HepG2 (cell line): Measurements from ENCODE around the gene CREBRF. TPM values are rescaled to one million over a fixed set of nuclear protein-coding genes. Genes with fewer than 3 reads are reported as not detected.

ENCODE experiments used
- ARNT ChIP-seq: fragments of 450-650 bp; IDR thresholded peaks from 2 replicates; pipeline ENCODE4 v1.6.1; 2017
- FOXA3 ChIP-seq: IDR thresholded peaks from 2 replicates; pipeline ENCODE4 v1.6.1; 2016; ENCODE audit warnings: missing genetic modification reagents, missing compliant biosample characterization
- GTF2F1 ChIP-seq: fragments of 150-350 bp; IDR thresholded peaks from 2 replicates; pipeline ENCODE4 v1.6.1; 2014; ENCODE audit warnings: low read length
- HDAC6 ChIP-seq: fragments of 200-600 bp; sonication (generic); IDR thresholded peaks from 2 replicates; pipeline ENCODE4 v1.7.0; 2017; ENCODE audit warnings: mild to moderate bottlenecking, antibody characterized with exemption, low read length, low read depth
- MAF1 ChIP-seq: sonication (generic); formaldehyde crosslinking; IDR thresholded peaks from 2 replicates; pipeline ENCODE4 v1.5.0; 2020; ENCODE audit warnings: missing genetic modification reagents, borderline replicate concordance
- PHB2 ChIP-seq: fragments of 450-650 bp; IDR thresholded peaks from 2 replicates; pipeline ENCODE4 v1.6.1; 2018; ENCODE audit not compliant: partially characterized antibody
- PRDM10 ChIP-seq: sonication (generic); formaldehyde crosslinking; IDR thresholded peaks from 2 replicates; pipeline ENCODE4 v1.4.0; 2020; ENCODE audit warnings: low read depth, missing genetic modification reagents
- RFX3 ChIP-seq: IDR thresholded peaks from 2 replicates; pipeline ENCODE4 v1.6.1; 2016; ENCODE audit warnings: missing biosample characterization, missing genetic modification reagents
- RORA ChIP-seq: sonication (generic); formaldehyde crosslinking; IDR thresholded peaks from 2 replicates; pipeline ENCODE4 v1.5.0; 2020; ENCODE audit warnings: mild to moderate bottlenecking, missing genetic modification reagents, moderate library complexity
- SMC3 ChIP-seq: IDR thresholded peaks from 2 replicates; pipeline ENCODE4 v1.6.1; 2011; ENCODE audit warnings: low read length, improper control_type of control experiment
- ZBTB20 ChIP-seq: sonication (generic); formaldehyde crosslinking; IDR thresholded peaks from 2 replicates; pipeline ENCODE4 v1.8.1; 2023; ENCODE audit warnings: missing genetic modification reagents, low read depth, mild to moderate bottlenecking, borderline replicate concordance
- ZBTB49 ChIP-seq: sonication (generic); formaldehyde crosslinking; IDR thresholded peaks from 2 replicates; pipeline ENCODE4 v1.4.0; 2020; ENCODE audit warnings: missing genetic modification reagents, borderline replicate concordance
- ZC3H13 ChIP-seq: sonication (generic); formaldehyde crosslinking; IDR thresholded peaks from 2 replicates; pipeline ENCODE4 v1.8.1; 2023; ENCODE audit warnings: mild to moderate bottlenecking, missing genetic modification reagents, moderate library complexity
- ZFYVE20 ChIP-seq: sonication (generic); formaldehyde crosslinking; IDR thresholded peaks from 2 replicates; pipeline ENCODE4 v1.8.0; 2023; ENCODE audit warnings: low read depth, mild to moderate bottlenecking, moderate library complexity, missing genetic modification reagents, borderline replicate concordance
- ZNF256 ChIP-seq: sonication (generic); formaldehyde crosslinking; conservative IDR thresholded peaks from 2 replicates; pipeline ENCODE4 v1.4.0; 2020; ENCODE audit warnings: missing genetic modification reagents
- ZNF33A ChIP-seq: sonication (generic); formaldehyde crosslinking; IDR thresholded peaks from 2 replicates; pipeline ENCODE4 v1.5.1; 2020; ENCODE audit warnings: missing genetic modification reagents, mild to moderate bottlenecking, moderate library complexity, borderline replicate concordance
- ZNF350 ChIP-seq: sonication (generic); formaldehyde crosslinking; IDR thresholded peaks from 2 replicates; pipeline ENCODE4 v1.4.0; 2020; ENCODE audit warnings: mild to moderate bottlenecking, low read depth, missing genetic modification reagents, borderline replicate concordance
- ZNF431 ChIP-seq: sonication (generic); formaldehyde crosslinking; IDR thresholded peaks from 2 replicates; pipeline ENCODE4 v1.9.0; 2022; ENCODE audit warnings: missing genetic modification reagents, low read depth, mild to moderate bottlenecking, borderline replicate concordance
- ZNF556 ChIP-seq: sonication (generic); formaldehyde crosslinking; IDR thresholded peaks from 2 replicates; pipeline ENCODE4 v1.4.0; 2020; ENCODE audit warnings: mild to moderate bottlenecking, missing genetic modification reagents, borderline replicate concordance
- ZNF761 ChIP-seq: sonication (generic); formaldehyde crosslinking; conservative IDR thresholded peaks from 2 replicates; pipeline ENCODE4 v1.4.0; 2020; ENCODE audit warnings: mild to moderate bottlenecking, missing genetic modification reagents
- ZNF839 ChIP-seq: sonication (generic); formaldehyde crosslinking; IDR thresholded peaks from 2 replicates; pipeline ENCODE4 v1.4.0; 2020; ENCODE audit warnings: missing genetic modification reagents, mild to moderate bottlenecking, borderline replicate concordance
- polyA plus RNA-seq, 8 experiments: library from polyadenylated mRNA; depleted of rRNA in 3 of 8; stranded (reverse) in 7 of 8; unstranded in 1 of 8; fragments of >200 nt; fragmentation: Illumina TruSeq in 4 of 8; extraction: Trizol in 4 of 8; gene quantifications; 2 replicates each; pipeline versions ENCODE4 v1.2.1 to v1.2.3, GENCODE V29; 2011 to 2016; ENCODE audit warnings: low read depth in 4 of 8, missing spikeins in 1 of 8, mixed read lengths in 1 of 8; ENCODE audit not compliant: insufficient read depth in 1 of 8
- total RNA-seq, 5 experiments: library from RNA; depleted of rRNA; stranded (reverse); fragments of >200 nt; fragmentation: Illumina TruSeq; extraction: Trizol; gene quantifications; 2 replicates each; pipeline ENCODE4 v1.2.3, GENCODE V29; 2016; ENCODE audit warnings: low read depth in 1 of 5
- TF ChIP-seq, protein P1 (sequence below): sonication (generic); formaldehyde crosslinking; IDR thresholded peaks from 2 replicates; pipeline ENCODE4 v1.8.1; 2023; ENCODE audit warnings: mild to moderate bottlenecking, moderate library complexity, missing genetic modification reagents

Gene CREBRF
- total and polyA plus RNA-seq, 2 of the 13 experiments (the other 11 are each of a cell fraction or from before 2014, with no cell fraction given) = 4.5 to 10.2 TPM

DNA sequence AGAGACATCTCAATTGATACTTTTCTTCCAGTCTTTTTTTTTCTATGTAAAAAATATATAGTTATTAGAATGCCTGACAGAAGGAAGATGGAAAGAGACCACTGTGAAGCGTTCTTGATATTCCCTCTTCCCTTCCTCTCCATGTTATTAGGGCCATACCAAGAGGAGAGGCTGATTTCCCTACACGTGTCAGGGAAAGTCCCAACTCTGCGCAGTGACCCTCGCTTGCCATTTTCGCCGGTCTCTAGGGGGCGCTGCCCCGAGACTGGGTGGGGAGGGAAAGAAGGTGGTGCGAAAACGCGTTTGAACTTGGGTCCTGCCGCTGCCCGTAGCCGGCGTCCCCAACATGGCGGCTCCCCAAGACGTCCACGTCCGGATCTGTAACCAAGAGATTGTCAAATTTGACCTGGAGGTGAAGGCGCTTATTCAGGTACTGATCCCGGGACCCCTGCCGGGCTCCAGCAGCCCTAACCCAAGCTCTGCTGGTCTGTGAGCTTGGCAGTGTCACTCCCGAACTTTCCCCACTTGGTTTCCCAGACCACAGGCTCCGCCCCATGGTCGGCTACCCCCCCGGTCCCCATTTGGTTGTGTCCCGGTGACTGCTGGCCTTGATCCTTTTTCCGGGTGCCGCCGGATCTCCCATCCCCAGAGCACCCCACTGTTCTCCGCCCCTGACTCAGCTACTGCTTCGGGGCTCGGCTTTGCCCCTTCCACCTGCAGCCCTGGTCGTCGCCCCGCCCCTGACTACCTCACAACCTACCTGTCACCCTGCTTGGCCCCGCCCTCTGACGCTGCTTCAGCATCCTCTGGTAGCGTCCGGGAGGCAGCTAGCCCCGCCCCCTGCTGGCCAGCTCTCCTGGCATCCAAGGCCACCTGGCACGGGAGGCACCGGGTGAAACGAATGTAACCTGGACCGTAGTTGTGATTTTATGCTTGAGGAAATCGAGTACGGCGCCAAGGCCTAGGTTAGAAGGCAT, 88.3 kb downstream of the CREBRF start, which contains the start of gene BNIP1 (continued):
- no peak for TF ChIP-seq MAF1 (CRISPR knock-in tag)
- peak; percentile 31; the same call in 1 of the 2 replicates for TF ChIP-seq ZNF839 (CRISPR knock-in tag)
- peak; percentile 94 for TF ChIP-seq ZNF350 (CRISPR knock-in tag)
- TF ChIP-seq, protein P1, sequence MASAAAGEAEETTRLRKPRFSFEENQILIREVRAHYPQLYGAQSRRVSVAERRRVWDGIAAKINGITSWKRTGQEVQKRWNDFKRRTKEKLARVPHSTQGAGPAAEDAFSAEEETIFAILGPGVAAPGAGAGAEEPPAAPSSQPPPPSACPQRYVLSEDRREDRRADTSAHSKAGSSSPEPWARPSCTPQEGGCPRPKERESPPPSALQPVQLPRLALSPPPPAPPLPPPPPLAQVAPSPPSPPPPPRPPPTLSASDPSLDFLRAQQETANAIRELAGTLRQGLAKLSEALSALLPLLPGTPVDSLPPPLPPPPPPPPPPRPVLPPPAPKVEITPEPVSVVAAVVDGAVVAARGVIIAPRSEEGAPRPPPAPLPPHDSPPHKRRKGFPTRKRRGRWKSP = peak; percentile 59; the same call in 1 of the 2 replicates
- peak; percentile 47; the same call in 1 of the 2 replicates for TF ChIP-seq ZBTB20 (CRISPR knock-in tag)
- TF ChIP-seq ZNF556 = peak; percentile 62; the same call in 1 of the 2 replicates
- peak; percentile 96 for TF ChIP-seq PRDM10 (CRISPR knock-in tag)
- TF ChIP-seq ZNF33A (CRISPR knock-in tag) = no peak
- peak; percentile 81; the same call in 1 of the 2 replicates for TF ChIP-seq ZNF431 (CRISPR knock-in tag)
- no peak for TF ChIP-seq ARNT
- no peak for TF ChIP-seq RFX3 (CRISPR knock-in tag)
- 0 out of 2 replicates have a peak, but pooled peaks have one; percentile 6 for TF ChIP-seq ZNF761
- TF ChIP-seq FOXA3 (CRISPR knock-in tag) = peak; percentile 67
- no peak for TF ChIP-seq GTF2F1
- peak; percentile 23; the same call in 1 of the 2 replicates for TF ChIP-seq ZBTB49 (CRISPR knock-in tag)
- TF ChIP-seq RORA = no peak
- no peak; the same call in 1 of the 2 replicates for TF ChIP-seq ZNF256
- peak; percentile 51 for TF ChIP-seq SMC3
- no peak for TF ChIP-seq PHB2
- TF ChIP-seq ZFYVE20 (CRISPR knock-in tag) = no peak; the same call in 1 of the 2 replicates
- no peak for TF ChIP-seq HDAC6
- peak; percentile 59; the same call in 1 of the 2 replicates for TF ChIP-seq ZC3H13 (CRISPR knock-in tag)
